GM23338 (cell line): ENCODE measurements around the gene UBE2I.

Source experiments
- CREB1 ChIP-seq: fragments of 250-450 bp; sonication (Bioruptor Pico); IDR thresholded peaks from 2 replicates; pipeline ENCODE4 v1.5.0; 2020; ENCODE audit warnings: low read depth, mild to moderate bottlenecking, moderate library complexity
- CTCF ChIP-seq, 2 experiments: fragments of 200-600 bp in 1 of 2; sonication (generic) in 1 of 2; conservative IDR thresholded peaks; 2 replicates each; pipeline versions ENCODE4 v1.5.1 to v1.6.1; 2016 to 2017; ENCODE audit warnings: antibody characterized with exemption in 2 of 2, low read depth in 2 of 2, mild to moderate bottlenecking in 2 of 2, moderate library complexity in 1 of 2
- EZH2 ChIP-seq: fragments of 200-600 bp; sonication (generic); IDR thresholded peaks from one replicate; pipeline ENCODE4 v1.8.0; 2017; ENCODE audit warnings: antibody characterized with exemption, mild to moderate bottlenecking, low read depth; ENCODE audit not compliant: unreplicated experiment
- EZH2phosphoT487 ChIP-seq: fragments of 200-600 bp; sonication (generic); IDR thresholded peaks from one replicate; pipeline ENCODE4 v1.8.1; 2018; ENCODE audit warnings: antibody characterized with exemption; ENCODE audit not compliant: unreplicated experiment
- JUNB ChIP-seq: IDR thresholded peaks from one replicate; pipeline ENCODE4 v1.6.1; 2016; ENCODE audit warnings: antibody characterized with exemption; ENCODE audit not compliant: unreplicated experiment
- NANOG ChIP-seq: IDR thresholded peaks from 2 replicates; pipeline ENCODE4 v1.6.1; 2016; ENCODE audit warnings: antibody characterized with exemption, borderline replicate concordance
- POLR2AphosphoS5 ChIP-seq: IDR thresholded peaks from 2 replicates; pipeline ENCODE4 v1.6.1; 2016; ENCODE audit warnings: antibody characterized with exemption, low read depth
- REST ChIP-seq: IDR thresholded peaks from one replicate; pipeline ENCODE4 v1.6.1; 2018; ENCODE audit warnings: antibody characterized with exemption; ENCODE audit not compliant: unreplicated experiment
- STAT1 ChIP-seq: IDR thresholded peaks from one replicate; pipeline ENCODE4 v1.6.1; 2016; ENCODE audit warnings: antibody characterized with exemption; ENCODE audit not compliant: unreplicated experiment
- ZNF114 ChIP-seq: fragments of 250-450 bp; sonication (Bioruptor Pico); IDR thresholded peaks from 2 replicates; pipeline ENCODE4 v1.5.0; 2020; ENCODE audit warnings: mild to moderate bottlenecking, moderate library complexity
- ZNF331 ChIP-seq: fragments of 250-450 bp; sonication (Bioruptor Pico); IDR thresholded peaks from 2 replicates; pipeline ENCODE4 v1.5.0; 2020; ENCODE audit warnings: low read depth, mild to moderate bottlenecking, moderate library complexity

- TF ChIP-seq CTCF (conservative IDR thresholded peaks at IDR 0.05; ENCODE audit: low read depth in 2 of 2), result no peak
- TF ChIP-seq EZH2, result no peak
- TF ChIP-seq ZNF114 (CRISPR knock-in tag), result no peak
- no peak for TF ChIP-seq JUNB
- TF ChIP-seq REST, result no peak
- TF ChIP-seq EZH2phosphoT487, result no peak
- TF ChIP-seq POLR2AphosphoS5, result no peak
- no peak for TF ChIP-seq NANOG
- TF ChIP-seq STAT1, result no peak
- no peak for TF ChIP-seq CREB1 (CRISPR knock-in tag)
- TF ChIP-seq ZNF331 (CRISPR knock-in tag), result no peak
Measured at GRCh38 chr16:1299012-1299867, 10.2 kb upstream of the UBE2I start.
